G401 (cell line): ENCODE results near the gene CHST12. TPM values are rescaled to one million over a fixed set of nuclear protein-coding genes. Genes with fewer than 3 reads are reported as not detected.
A peak's percentile ranks its signal among the peaks of the same experiment; 100 is the strongest.

Experiments used
- DNase-seq: peaks from one replicate; pipeline ENCODE4 v3.0.0-alpha.2; 2015; ENCODE audit warnings: low spot score
- in situ Hi-C: cut with HindIII; loops from 2 replicates; pipeline ENCODE4 v1.10.0; 2016; ENCODE audit warnings: low sequenced_read_pairs, mixed read lengths
- total RNA-seq: library from RNA; depleted of rRNA; stranded (reverse); fragments of >200 nt; shearing (Covaris generic); gene quantifications from 2 replicates; pipeline ENCODE4 v1.2.3, GENCODE V29; 2014

The CHST12 gene
- total RNA-seq, 1 experiment from 2014 or later, result 13.5 TPM

- in situ Hi-C loops, result no loop called here
- DNase-seq, result no peak
These were observed 22.3 kb downstream of the CHST12 start for GRCh38 chr7:2425749-2426148.

GRCh38 chr7:2431260-2431867, 28.0 kb downstream of the CHST12 start:
- in situ Hi-C loops, result no loop called here

GRCh38 chr7:2432910-2433712, 29.7 kb downstream of the CHST12 start:
- no peak for DNase-seq
- in situ Hi-C loops, result no loop called here

More at GRCh38 chr7:2431260-2431867, 28.0 kb downstream of the CHST12 start:
- DNase-seq, result no peak

- no peak for DNase-seq
- in situ Hi-C loops, result no loop called here
These were observed 30.5 kb downstream of the CHST12 start for GRCh38 chr7:2433713-2434550.

GRCh38 chr7:2435146-2435545, 31.7 kb downstream of the CHST12 start:
- in situ Hi-C loops, result no loop called here
- no peak for DNase-seq

- in situ Hi-C loops, result no loop called here
These were observed 33.1 kb downstream of the CHST12 start for GRCh38 chr7:2436341-2437104.

GRCh38 chr7:2437136-2437535, 33.7 kb downstream of the CHST12 start:
- DNase-seq, result no peak
- in situ Hi-C loops, result no loop called here

More at GRCh38 chr7:2436341-2437104, 33.1 kb downstream of the CHST12 start:
- DNase-seq, result no peak

- in situ Hi-C loops, result no loop called here
- DNase-seq, result no peak
These were observed 34.2 kb downstream of the CHST12 start for GRCh38 chr7:2437537-2438148.

GRCh38 chr7:2438186-2438585, 34.8 kb downstream of the CHST12 start:
- no peak for DNase-seq
- in situ Hi-C loops, result no loop called here

GRCh38 chr7:2438775-2439174, 35.4 kb downstream of the CHST12 start:
- DNase-seq, result no peak
- in situ Hi-C loops, result no loop called here

GRCh38 chr7:2440608-2441245, 37.3 kb downstream of the CHST12 start:
- no peak for DNase-seq
- in situ Hi-C loops, result no loop called here

- in situ Hi-C loops, result no loop called here
These were observed 38.1 kb downstream of the CHST12 start for GRCh38 chr7:2441430-2442058.

GRCh38 chr7:2443491-2443890, 40.1 kb downstream of the CHST12 start:
- in situ Hi-C loops, result no loop called here
- DNase-seq, result no peak

More at GRCh38 chr7:2441430-2442058, 38.1 kb downstream of the CHST12 start:
- no peak for DNase-seq

- in situ Hi-C loops, result no loop called here
- DNase-seq, result no peak
These were observed 41.1 kb downstream of the CHST12 start for GRCh38 chr7:2444476-2444875.

GRCh38 chr7:2445047-2445446, 41.6 kb downstream of the CHST12 start:
- DNase-seq, result no peak
- in situ Hi-C loops, result no loop called here

GRCh38 chr7:2445898-2446555, 42.6 kb downstream of the CHST12 start:
- peak; percentile 71 for DNase-seq
- in situ Hi-C loops, result no loop called here

GRCh38 chr7:2446676-2447075, 43.3 kb downstream of the CHST12 start:
- in situ Hi-C loops, result no loop called here
- DNase-seq, result peak; percentile 63
